Lower lobe of right lung (tissue), 2 donors: ENCODE measurements around the gene ERCC2. TPM values are rescaled to one million over a fixed set of nuclear protein-coding genes. Genes with fewer than 3 reads are reported as not detected.

Experiments used
- ATAC-seq, 2 donors: fragments of 200-7000 bp; cut with Tn5 transposase; one replicate each; pipeline ENCODE4 v1.9.1; 2020 to 2022; ENCODE audit warnings: mild to moderate bottlenecking in 2 of 2, moderate library complexity in 2 of 2
- DNase-seq: peaks from one replicate; pipeline ENCODE4 v3.0.0-alpha.2; 2020
- H3K27ac ChIP-seq: fragments of 200-600 bp; one replicate; pipeline ENCODE4 v1.8.0; 2022
- H3K27me3 ChIP-seq: fragments of 200-600 bp; one replicate; pipeline ENCODE4 v1.8.0; 2022; ENCODE audit warnings: low read depth
- H3K36me3 ChIP-seq: fragments of 200-600 bp; one replicate; pipeline ENCODE4 v1.8.0; 2022; ENCODE audit warnings: mild to moderate bottlenecking
- H3K4me1 ChIP-seq: fragments of 200-600 bp; one replicate; pipeline ENCODE4 v1.8.0; 2022
- H3K4me3 ChIP-seq: fragments of 200-600 bp; one replicate; pipeline ENCODE4 v1.8.0; 2022; ENCODE audit warnings: mild to moderate bottlenecking
- H3K9me3 ChIP-seq: fragments of 200-600 bp; one replicate; pipeline ENCODE4 v1.8.0; 2022
- CTCF ChIP-seq: fragments of 200-600 bp; IDR thresholded peaks from one replicate; pipeline ENCODE4 v1.8.0; 2022; ENCODE audit warnings: antibody characterized with exemption, mild to moderate bottlenecking
- intact Hi-C: fragments of 100-400 bp; cut with DNase I; formaldehyde crosslinking; loops from one replicate; pipeline ENCODE4 v1.11.0; 2022
- total RNA-seq: library from RNA; stranded (reverse); fragmentation: NEBNext Ultra II Directional; extraction: Animal tissue kit (Norgen Biotek cat#: 25700); gene quantifications from one replicate; pipeline ENCODE4 v1.2.1, GENCODE V29; 2021
- donor health status: DM: no; HTN: yes; CAD: no; lungs with severe emphysema.

ERCC2 gene
- total RNA-seq, 1 donor from 2014 or later: 14.0 TPM

GRCh38 chr19:45344621-45345505 lies 25.5 kb downstream of the ERCC2 start:
- ATAC-seq: no peak
- H3K27ac ChIP-seq: no peak overlapping the region
- intact Hi-C loops: no loop called here
- DNase-seq: no peak
- peaks cover 31% of the 10 kb centered on the region for H3K27me3 ChIP-seq
- TF ChIP-seq CTCF: no peak
- H3K9me3 ChIP-seq: no peaks in the 10 kb centered on the region
- no peaks in the 10 kb centered on the region for H3K36me3 ChIP-seq
- H3K4me3 ChIP-seq: no peak overlapping the region
- H3K4me1 ChIP-seq: no peaks in the 10 kb centered on the region

GRCh38 chr19:45342911-45343310 lies 27.5 kb downstream of the ERCC2 start:
- Histone ChIP-seq H3K36me3 (no peaks in the 10 kb centered on the region), H3K4me1 (peaks cover 5% of the 10 kb centered on the region), H3K27ac (no peak overlapping the region), H3K9me3 (no peaks in the 10 kb centered on the region), H3K4me3 (no peak overlapping the region), H3K27me3 (peaks cover 37% of the 10 kb centered on the region)
- no peak for TF ChIP-seq CTCF
- DNase-seq (no peak), ATAC-seq (no peak)
- intact Hi-C loops: no loop called here

GRCh38 chr19:45340899-45341453 lies 29.4 kb downstream of the ERCC2 start:
- Histone ChIP-seq H3K9me3 (no peaks in the 10 kb centered on the region), H3K4me3 (peak overlapping the region; percentile 45), H3K4me1 (peaks cover 5% of the 10 kb centered on the region), H3K36me3 (no peaks in the 10 kb centered on the region), H3K27ac (no peak overlapping the region), H3K27me3 (peaks cover 30% of the 10 kb centered on the region)
- no peak for TF ChIP-seq CTCF
- intact Hi-C loops: no loop called here
- no peak for DNase-seq
- peak; percentile 53 to 67 for ATAC-seq

- no peak for TF ChIP-seq CTCF
- Histone ChIP-seq H3K4me3 (peak within 1 kb of the TSS; percentile 45), H3K27me3 (peaks cover 24% of the 10 kb centered on the region), H3K27ac (no peak within 1 kb of the TSS), H3K9me3 (no peaks in the 10 kb centered on the region), H3K36me3 (no peaks in the 10 kb centered on the region), H3K4me1 (peaks cover 5% of the 10 kb centered on the region)
- DNase-seq (peak; percentile 59), ATAC-seq (peak; percentile 85 to 91)
- intact Hi-C loops: no loop called here
Observed at GRCh38 chr19:45340232-45340898, 30.0 kb downstream of the ERCC2 start, which contains the start of gene KLC3. KLC3 (plus strand) TSS chr19:45340750; CDS start chr19:45345542, 4,792 bp downstream.

- no peak for ATAC-seq
- no peak for DNase-seq
Observed at GRCh38 chr19:45339629-45340028, 30.7 kb downstream of the ERCC2 start.

More at GRCh38 chr19:45339629-45340028, 30.7 kb downstream of the ERCC2 start:
- H3K9me3 ChIP-seq: no peaks in the 10 kb centered on the region
- no peak for TF ChIP-seq CTCF
- no peaks in the 10 kb centered on the region for H3K36me3 ChIP-seq
- no peak overlapping the region for H3K4me3 ChIP-seq
- H3K27ac ChIP-seq: no peak overlapping the region
- peaks cover 17% of the 10 kb centered on the region for H3K27me3 ChIP-seq
- intact Hi-C loops: no loop called here
- peaks cover 5% of the 10 kb centered on the region for H3K4me1 ChIP-seq
